Measurements from ENCODE around the gene KRT3.

- no peak for TF ChIP-seq POLR2A (IDR thresholded peaks at IDR 0.05)
- TF ChIP-seq CTCF (IDR thresholded peaks at IDR 0.05): no peak
Observed at GRCh38 chr12:52767427-52767826, 28.5 kb downstream of the KRT3 start.
